ENCODE data around the gene RBM47.

Gene RBM47

DNA sequence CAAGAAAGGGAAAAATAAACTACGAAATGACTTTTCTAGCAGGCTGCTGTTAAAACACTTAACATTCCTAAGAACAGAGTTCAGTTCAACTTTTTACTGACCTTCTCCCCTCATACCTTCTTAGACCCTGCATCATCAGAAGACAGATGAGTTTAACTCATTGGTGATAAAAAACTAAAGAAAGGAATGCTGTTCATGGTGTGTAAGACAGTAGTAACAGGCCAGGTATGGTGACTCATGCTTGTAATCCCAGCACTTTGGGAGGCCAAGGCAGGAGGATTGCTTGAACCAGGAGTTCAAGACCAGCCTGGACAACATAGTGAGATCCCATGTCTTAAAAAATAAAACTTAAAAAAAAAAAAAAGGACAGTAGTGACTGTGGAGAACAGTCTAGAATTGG, 16.2 kb downstream of the RBM47 start:
- DNase-seq (ENCODE audit: insufficient read length, low spot score) (no peak), FAIRE-seq (no peak)
- TF ChIP-seq SPI1 (IDR thresholded peaks at IDR 0.05; ENCODE audit: low read depth, low read length) (no peak), PAX5 (IDR thresholded peaks at IDR 0.05; ENCODE audit: insufficient read depth, low read length, severe bottlenecking) (no peak), POLR2A (IDR thresholded peaks at IDR 0.05; ENCODE audit: low read depth, low read length) (no peak), TAF1 (IDR thresholded peaks at IDR 0.05; ENCODE audit: low read depth, low read length) (no peak), POU2F2 (IDR thresholded peaks at IDR 0.05; ENCODE audit: low read depth, low read length) (no peak), POLR2AphosphoS5 (IDR thresholded peaks at IDR 0.05; ENCODE audit: low read depth, low read length) (no peak)

DNA sequence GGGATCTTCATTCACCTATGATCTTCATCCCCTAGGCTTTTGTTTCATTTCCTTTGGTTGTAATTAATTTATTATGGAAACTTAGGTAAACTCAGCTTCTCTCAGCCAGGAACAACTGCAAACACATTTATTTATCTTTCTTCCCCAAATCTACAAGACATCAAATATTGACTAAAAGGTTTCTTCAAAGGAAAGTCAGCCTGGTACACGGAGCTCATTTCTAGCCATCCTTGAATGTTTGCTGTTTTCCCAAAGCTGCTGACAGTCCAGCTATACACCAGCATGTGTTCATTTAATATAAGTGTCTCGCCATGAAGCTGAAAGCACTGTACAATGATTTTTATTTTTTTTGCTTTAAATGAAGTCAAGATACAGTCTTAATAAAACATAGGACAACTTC, 16.8 kb downstream of the RBM47 start:
- FAIRE-seq, result no peak
- TF ChIP-seq PAX5 (IDR thresholded peaks at IDR 0.05; ENCODE audit: insufficient read depth, low read length, severe bottlenecking), result no peak
- no peak for TF ChIP-seq POLR2A (IDR thresholded peaks at IDR 0.05; ENCODE audit: low read depth, low read length)
- no peak for TF ChIP-seq POLR2AphosphoS5 (IDR thresholded peaks at IDR 0.05; ENCODE audit: low read depth, low read length)
- TF ChIP-seq TAF1 (IDR thresholded peaks at IDR 0.05; ENCODE audit: low read depth, low read length), result no peak
- TF ChIP-seq SPI1 (IDR thresholded peaks at IDR 0.05; ENCODE audit: low read depth, low read length), result no peak
- TF ChIP-seq POU2F2 (IDR thresholded peaks at IDR 0.05; ENCODE audit: low read depth, low read length), result no peak

DNA sequence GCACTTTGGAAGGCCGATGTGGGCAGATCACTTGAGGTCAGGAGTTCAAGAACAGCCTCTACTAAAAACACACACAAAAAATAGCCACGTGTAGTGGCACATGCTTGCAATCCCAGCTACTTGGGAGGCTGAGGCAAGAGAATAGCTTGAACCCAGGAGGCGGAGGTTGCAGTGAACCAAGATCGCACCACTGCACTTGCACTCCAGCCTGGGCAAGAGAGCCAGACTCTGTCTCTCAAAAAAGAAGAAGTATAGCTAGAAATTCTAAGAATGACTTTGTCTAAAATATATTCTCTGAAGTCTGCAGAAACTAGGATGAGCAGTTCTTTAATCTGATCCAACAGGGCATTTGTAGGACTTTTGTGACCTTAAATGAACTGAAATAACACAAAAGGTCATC, 17.4 kb downstream of the RBM47 start:
- FAIRE-seq, result peak; percentile 43
- TF ChIP-seq POU2F2 (IDR thresholded peaks at IDR 0.05; ENCODE audit: low read depth, low read length) (no peak), PAX5 (IDR thresholded peaks at IDR 0.05; ENCODE audit: insufficient read depth, low read length, severe bottlenecking) (no peak), SPI1 (IDR thresholded peaks at IDR 0.05; ENCODE audit: low read depth, low read length) (no peak), POLR2A (IDR thresholded peaks at IDR 0.05; ENCODE audit: low read depth, low read length) (no peak), TAF1 (IDR thresholded peaks at IDR 0.05; ENCODE audit: low read depth, low read length) (no peak), POLR2AphosphoS5 (IDR thresholded peaks at IDR 0.05; ENCODE audit: low read depth, low read length) (no peak)
- no peak for DNase-seq (ENCODE audit: insufficient read length, low spot score)

More for the DNA sequence above, 16.8 kb downstream of the RBM47 start:
- no peak for DNase-seq (ENCODE audit: insufficient read length, low spot score)

DNA sequence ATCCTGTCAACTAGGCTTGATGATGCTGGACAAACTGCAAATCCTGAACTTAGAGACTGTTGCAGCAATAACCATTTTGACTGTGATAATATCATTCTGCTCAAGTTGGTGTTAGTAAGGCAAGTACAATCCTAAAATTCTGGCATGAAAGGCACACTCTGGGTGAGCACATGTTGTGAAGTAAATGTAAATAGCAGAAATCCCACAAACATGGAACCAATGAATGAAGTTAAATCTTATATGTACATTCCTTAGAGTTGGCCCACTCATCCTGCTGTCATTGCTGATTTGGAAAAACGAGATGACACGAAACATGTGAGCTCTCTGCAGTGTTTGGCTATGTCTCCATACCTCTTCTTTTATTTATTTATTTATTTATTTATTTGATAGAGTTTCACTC, 21.0 kb downstream of the RBM47 start:
- DNase-seq (ENCODE audit: insufficient read length, low spot score) (no peak), FAIRE-seq (peak; percentile 13)
- no peak for TF ChIP-seq POLR2AphosphoS5 (IDR thresholded peaks at IDR 0.05; ENCODE audit: low read depth, low read length)
- TF ChIP-seq SPI1 (IDR thresholded peaks at IDR 0.05; ENCODE audit: low read depth, low read length), result no peak
- TF ChIP-seq PAX5 (IDR thresholded peaks at IDR 0.05; ENCODE audit: insufficient read depth, low read length, severe bottlenecking), result no peak
- TF ChIP-seq TAF1 (IDR thresholded peaks at IDR 0.05; ENCODE audit: low read depth, low read length), result no peak
- no peak for TF ChIP-seq POLR2A (IDR thresholded peaks at IDR 0.05; ENCODE audit: low read depth, low read length)
- no peak for TF ChIP-seq POU2F2 (IDR thresholded peaks at IDR 0.05; ENCODE audit: low read depth, low read length)

DNA sequence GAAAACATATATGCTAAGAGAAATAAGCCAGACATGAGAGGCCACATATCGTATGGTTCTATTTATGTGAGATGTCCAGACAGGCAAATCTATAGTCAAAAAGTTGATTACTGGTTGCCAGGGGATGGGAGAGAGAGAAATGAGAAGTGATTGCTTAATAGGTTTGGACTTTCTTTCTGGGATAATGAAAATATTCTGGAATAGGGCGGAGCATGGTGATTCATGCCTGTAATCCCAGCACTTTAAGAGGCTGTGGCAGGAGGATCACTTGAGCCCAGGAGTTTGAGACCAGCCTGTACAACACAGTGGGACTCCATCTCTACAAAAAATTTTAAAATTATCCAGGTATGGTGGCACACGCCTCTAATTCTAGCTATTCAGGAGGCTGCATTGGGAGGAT, 22.4 kb downstream of the RBM47 start:
- TF ChIP-seq PAX5 (IDR thresholded peaks at IDR 0.05; ENCODE audit: insufficient read depth, low read length, severe bottlenecking) (no peak), SPI1 (IDR thresholded peaks at IDR 0.05; ENCODE audit: low read depth, low read length) (no peak), POU2F2 (IDR thresholded peaks at IDR 0.05; ENCODE audit: low read depth, low read length) (no peak), TAF1 (IDR thresholded peaks at IDR 0.05; ENCODE audit: low read depth, low read length) (no peak)
- DNase-seq (ENCODE audit: insufficient read length, low spot score) (no peak), FAIRE-seq (no peak)

DNA sequence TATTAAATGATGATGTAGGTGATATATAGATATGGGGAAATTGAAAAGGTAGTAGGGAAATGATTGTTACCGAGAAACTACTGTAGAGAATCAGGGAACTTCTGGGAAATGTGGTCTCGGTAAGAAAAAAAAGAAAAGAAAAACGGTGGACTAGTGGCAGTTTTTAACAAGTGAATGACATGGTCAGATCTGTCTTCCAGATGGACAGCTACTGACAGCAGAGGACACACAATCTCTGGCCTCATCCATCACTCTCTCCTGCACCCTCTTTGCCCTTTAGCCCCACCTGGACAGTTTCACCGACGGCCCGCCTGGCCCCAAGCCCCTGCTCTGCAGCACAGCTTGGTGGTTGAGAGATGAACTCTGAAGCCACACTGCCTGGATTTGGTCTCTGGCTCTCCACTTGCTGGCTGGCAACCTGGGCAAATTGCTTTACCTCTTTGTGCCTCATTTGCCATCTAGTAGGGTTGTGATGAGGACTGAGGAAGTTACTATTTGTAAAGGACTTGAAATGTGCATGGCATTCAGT, 23.4 kb downstream of the RBM47 start:
- no peak for DNase-seq (ENCODE audit: insufficient read length, low spot score)
- TF ChIP-seq PAX5 (IDR thresholded peaks at IDR 0.05; ENCODE audit: insufficient read depth, low read length, severe bottlenecking) (no peak), SPI1 (IDR thresholded peaks at IDR 0.05; ENCODE audit: low read depth, low read length) (no peak), POLR2A (IDR thresholded peaks at IDR 0.05; ENCODE audit: low read depth, low read length) (no peak), TAF1 (IDR thresholded peaks at IDR 0.05; ENCODE audit: low read depth, low read length) (no peak), POU2F2 (IDR thresholded peaks at IDR 0.05; ENCODE audit: low read depth, low read length) (no peak), POLR2AphosphoS5 (IDR thresholded peaks at IDR 0.05; ENCODE audit: low read depth, low read length) (no peak)
- FAIRE-seq, result no peak

DNA sequence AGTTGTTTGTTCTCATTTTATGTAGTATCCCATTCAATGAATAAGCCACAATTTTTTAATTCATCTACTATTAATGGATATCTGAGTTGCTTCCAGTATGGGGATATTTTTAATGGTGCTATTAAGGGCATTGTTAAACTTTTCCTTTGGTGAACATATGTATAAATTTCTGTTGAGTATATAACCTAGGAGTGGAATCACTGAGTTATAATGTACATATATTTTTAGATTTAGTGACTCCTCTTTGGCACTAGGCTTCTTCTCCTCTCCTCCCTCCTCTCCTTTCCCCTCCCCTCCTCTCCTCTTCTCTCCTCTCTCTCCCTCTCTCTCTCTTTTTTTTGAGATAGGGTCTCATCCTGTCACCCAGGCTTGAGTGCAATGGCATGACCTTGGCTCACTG, 26.4 kb downstream of the RBM47 start:
- FAIRE-seq, result no peak
- TF ChIP-seq POLR2A (IDR thresholded peaks at IDR 0.05; ENCODE audit: low read depth, low read length) (no peak), POU2F2 (IDR thresholded peaks at IDR 0.05; ENCODE audit: low read depth, low read length) (no peak), TAF1 (IDR thresholded peaks at IDR 0.05; ENCODE audit: low read depth, low read length) (no peak)
- no peak for DNase-seq (ENCODE audit: insufficient read length, low spot score)

DNA sequence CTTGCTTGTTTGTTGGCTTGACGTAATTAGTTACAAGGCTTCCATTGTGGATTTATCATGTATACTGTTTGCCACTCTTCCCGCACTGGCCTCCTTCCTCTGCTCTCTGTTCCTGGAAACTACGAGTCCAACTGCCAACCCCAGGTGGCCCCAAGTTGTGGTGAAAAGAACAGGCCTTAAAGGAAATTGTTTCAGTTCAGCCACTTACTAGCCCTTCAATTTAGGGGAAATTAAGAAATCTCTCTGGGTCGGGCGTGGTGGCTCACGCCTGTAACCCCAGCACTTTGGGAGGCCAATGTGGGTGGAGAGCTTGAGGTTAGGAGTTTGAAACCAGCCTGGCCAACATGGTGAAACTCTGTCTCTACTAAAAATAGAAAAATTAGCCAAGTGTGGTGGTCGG, 28.0 kb downstream of the RBM47 start:
- DNase-seq (ENCODE audit: insufficient read length, low spot score) (no peak), FAIRE-seq (no peak)
- no peak for TF ChIP-seq SPI1 (IDR thresholded peaks at IDR 0.05; ENCODE audit: low read depth, low read length)
- TF ChIP-seq TAF1 (IDR thresholded peaks at IDR 0.05; ENCODE audit: low read depth, low read length), result no peak

DNA sequence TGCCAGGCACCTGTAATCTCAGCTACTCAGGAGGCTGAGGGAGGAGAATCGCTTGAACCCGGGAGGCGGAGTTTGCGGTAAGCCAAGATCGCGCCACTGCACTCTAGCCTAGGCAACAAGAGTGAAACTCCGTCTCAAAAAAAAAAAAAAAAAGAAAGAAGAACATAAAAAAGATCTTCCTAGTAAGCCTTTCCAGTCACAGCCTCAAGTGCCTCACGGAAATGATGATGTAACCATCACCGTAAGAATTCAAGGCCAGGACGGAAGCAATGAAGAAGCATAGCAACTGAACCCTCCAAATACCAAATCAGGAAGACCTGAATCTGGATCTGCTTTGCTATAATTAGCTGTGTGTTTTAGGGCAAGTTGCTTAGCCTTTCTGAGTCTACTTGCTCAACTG, 28.8 kb downstream of the RBM47 start:
- FAIRE-seq, result no peak
- no peak for DNase-seq (ENCODE audit: insufficient read length, low spot score)
- TF ChIP-seq PAX5 (IDR thresholded peaks at IDR 0.05; ENCODE audit: insufficient read depth, low read length, severe bottlenecking) (no peak), TAF1 (IDR thresholded peaks at IDR 0.05; ENCODE audit: low read depth, low read length) (no peak), POLR2AphosphoS5 (IDR thresholded peaks at IDR 0.05; ENCODE audit: low read depth, low read length) (no peak), SPI1 (IDR thresholded peaks at IDR 0.05; ENCODE audit: low read depth, low read length) (no peak), POLR2A (IDR thresholded peaks at IDR 0.05; ENCODE audit: low read depth, low read length) (no peak), POU2F2 (IDR thresholded peaks at IDR 0.05; ENCODE audit: low read depth, low read length) (no peak)

DNA sequence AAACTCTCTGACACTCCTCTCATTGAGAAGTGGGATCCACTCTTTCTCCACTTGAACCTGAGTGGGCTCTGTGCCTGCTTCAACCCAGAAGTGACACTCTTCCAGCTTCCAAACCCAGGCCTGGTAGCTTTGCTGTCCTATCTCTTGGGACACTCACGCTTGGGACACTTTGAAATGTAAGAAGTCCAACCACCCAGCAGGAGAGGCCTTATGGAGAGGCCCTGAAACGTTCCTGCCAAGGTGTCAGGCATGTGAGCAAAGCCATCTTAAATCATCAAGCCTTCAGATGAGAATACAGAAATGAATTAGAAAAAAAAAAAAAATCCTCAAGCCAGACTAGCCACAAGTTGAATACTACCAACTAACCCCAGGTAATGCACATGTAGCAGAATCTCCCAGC, 30.2 kb downstream of the RBM47 start:
- TF ChIP-seq TAF1 (IDR thresholded peaks at IDR 0.05; ENCODE audit: low read depth, low read length) (no peak), PAX5 (IDR thresholded peaks at IDR 0.05; ENCODE audit: insufficient read depth, low read length, severe bottlenecking) (no peak), POLR2AphosphoS5 (IDR thresholded peaks at IDR 0.05; ENCODE audit: low read depth, low read length) (no peak), POU2F2 (IDR thresholded peaks at IDR 0.05; ENCODE audit: low read depth, low read length) (no peak), POLR2A (IDR thresholded peaks at IDR 0.05; ENCODE audit: low read depth, low read length) (no peak), SPI1 (IDR thresholded peaks at IDR 0.05; ENCODE audit: low read depth, low read length) (no peak)
- no peak for FAIRE-seq

More for the DNA sequence above, 30.2 kb downstream of the RBM47 start:
- DNase-seq (ENCODE audit: insufficient read length, low spot score), result no peak
